Nephron (organoid): ENCODE results near the gene NODAL.
A peak's percentile ranks its signal among the peaks of the same experiment; 100 is the strongest.

ENCODE experiments used
- H3K27ac Mint-ChIP-seq, 3 experiments: 2 replicates each; pipeline ENCODE4 v1.8.0; 2020; ENCODE audit warnings: mixed read lengths in 3 of 3, mild to moderate bottlenecking in 2 of 3, moderate library complexity in 1 of 3
- H3K27me3 Mint-ChIP-seq: 2 replicates; pipeline ENCODE4 v1.8.0; 2021; ENCODE audit warnings: low read depth, mild to moderate bottlenecking, moderate library complexity, mixed read lengths
- H3K36me3 Mint-ChIP-seq: 2 replicates; pipeline ENCODE4 v1.8.0; 2020; ENCODE audit warnings: low read depth, mixed read lengths
- H3K4me1 Mint-ChIP-seq: 2 replicates; pipeline ENCODE4 v1.8.0; 2020; ENCODE audit warnings: mixed read lengths
- H3K4me3 Mint-ChIP-seq, 3 experiments: 2 replicates each; pipeline ENCODE4 v1.8.0; 2020; ENCODE audit warnings: mild to moderate bottlenecking in 3 of 3, mixed read lengths in 3 of 3, moderate library complexity in 2 of 3
- H3K9me3 Mint-ChIP-seq: 2 replicates; pipeline ENCODE4 v1.8.0; 2020; ENCODE audit warnings: mixed read lengths
- TF ChIP-seq, protein P1 (sequence below), 3 experiments: fragments of 200-600 bp; sonication (generic); IDR thresholded peaks; one replicate each; pipeline ENCODE4 v1.5.0; 2021; ENCODE audit warnings: antibody characterized with exemption in 3 of 3; ENCODE audit not compliant: unreplicated experiment in 3 of 3

Gene NODAL

DNA sequence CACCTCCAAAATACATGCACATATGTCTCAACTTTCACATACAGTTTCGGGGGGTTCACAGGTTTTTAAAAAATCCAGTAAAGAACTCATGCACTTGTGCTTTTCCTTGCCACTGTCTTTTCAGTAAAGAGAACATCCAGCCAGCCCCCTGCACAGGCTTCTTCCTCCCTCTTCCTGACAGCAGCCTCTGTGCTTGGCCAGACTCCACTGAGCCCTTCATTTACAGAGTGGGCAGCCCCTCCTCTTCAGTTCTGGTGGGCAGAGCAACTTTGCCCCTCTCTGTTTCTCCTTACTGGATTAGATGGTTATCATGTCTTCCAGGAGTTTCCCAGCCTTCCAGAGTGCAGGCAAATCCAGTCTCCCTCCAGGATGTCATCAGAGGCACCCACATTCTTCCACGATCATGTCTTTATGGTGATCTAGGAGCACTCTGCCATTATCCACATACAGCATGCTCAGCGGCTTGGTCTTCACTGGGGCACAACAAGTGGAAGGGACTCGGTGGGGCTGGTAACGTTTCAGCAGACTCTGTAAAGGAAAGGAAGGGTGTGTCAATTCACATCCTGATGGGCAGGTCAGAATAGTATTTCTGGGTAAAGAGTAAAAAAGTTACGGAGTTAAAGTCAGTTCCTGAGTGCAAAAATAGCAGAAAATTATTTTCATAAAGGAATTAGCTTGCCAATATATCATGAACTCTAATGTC, 8.8 kb downstream of the NODAL start:
- H3K9me3 Mint-ChIP-seq, result no peaks in the 10 kb centered on the region
- peaks cover 22% of the 10 kb centered on the region for H3K4me1 Mint-ChIP-seq

DNA sequence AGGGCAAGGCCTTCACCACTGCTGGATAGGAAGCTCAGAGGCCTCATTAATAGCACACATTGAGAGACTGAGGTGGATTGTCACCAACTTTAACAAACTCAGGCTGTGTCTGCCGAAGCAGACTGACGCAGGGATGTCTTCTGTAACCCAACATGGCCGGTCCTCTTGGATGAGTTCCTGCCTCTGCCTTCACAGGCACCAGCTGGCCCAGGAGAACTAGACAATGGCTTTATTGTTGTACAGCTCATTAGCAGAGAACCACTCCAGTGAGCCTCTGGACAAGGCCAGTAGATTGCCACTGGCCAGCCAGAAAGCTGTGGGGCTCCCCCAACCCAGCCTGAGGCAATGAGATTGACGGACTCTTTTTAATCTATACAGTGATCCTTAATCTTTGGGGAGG, 9.4 kb downstream of the NODAL start:
- Mint-ChIP-seq H3K27ac (peak overlapping the region in 2 of 3 experiments; percentile 20 to 52), H3K27me3 (peaks cover 7% of the 10 kb centered on the region), H3K4me3 (no peak overlapping the region), H3K9me3 (no peaks in the 10 kb centered on the region), H3K4me1 (peaks cover 23% of the 10 kb centered on the region), H3K36me3 (peaks cover 16% of the 10 kb centered on the region)
- TF ChIP-seq, protein P1, sequence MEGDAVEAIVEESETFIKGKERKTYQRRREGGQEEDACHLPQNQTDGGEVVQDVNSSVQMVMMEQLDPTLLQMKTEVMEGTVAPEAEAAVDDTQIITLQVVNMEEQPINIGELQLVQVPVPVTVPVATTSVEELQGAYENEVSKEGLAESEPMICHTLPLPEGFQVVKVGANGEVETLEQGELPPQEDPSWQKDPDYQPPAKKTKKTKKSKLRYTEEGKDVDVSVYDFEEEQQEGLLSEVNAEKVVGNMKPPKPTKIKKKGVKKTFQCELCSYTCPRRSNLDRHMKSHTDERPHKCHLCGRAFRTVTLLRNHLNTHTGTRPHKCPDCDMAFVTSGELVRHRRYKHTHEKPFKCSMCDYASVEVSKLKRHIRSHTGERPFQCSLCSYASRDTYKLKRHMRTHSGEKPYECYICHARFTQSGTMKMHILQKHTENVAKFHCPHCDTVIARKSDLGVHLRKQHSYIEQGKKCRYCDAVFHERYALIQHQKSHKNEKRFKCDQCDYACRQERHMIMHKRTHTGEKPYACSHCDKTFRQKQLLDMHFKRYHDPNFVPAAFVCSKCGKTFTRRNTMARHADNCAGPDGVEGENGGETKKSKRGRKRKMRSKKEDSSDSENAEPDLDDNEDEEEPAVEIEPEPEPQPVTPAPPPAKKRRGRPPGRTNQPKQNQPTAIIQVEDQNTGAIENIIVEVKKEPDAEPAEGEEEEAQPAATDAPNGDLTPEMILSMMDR (IDR thresholded peaks at IDR 0.05; ENCODE audit: unreplicated experiment in 3 of 3), result no peak

More for the DNA sequence above, 8.8 kb downstream of the NODAL start:
- no peak overlapping the region for H3K4me3 Mint-ChIP-seq
- H3K27me3 Mint-ChIP-seq, result peaks cover 13% of the 10 kb centered on the region
- peak overlapping the region in 1 of 3 experiments; percentile 2 for H3K27ac Mint-ChIP-seq
- TF ChIP-seq, protein P1 (IDR thresholded peaks at IDR 0.05; ENCODE audit: unreplicated experiment in 3 of 3), result no peak
- peaks cover 14% of the 10 kb centered on the region for H3K36me3 Mint-ChIP-seq

- H3K4me3 Mint-ChIP-seq, result no peak overlapping the region
- H3K36me3 Mint-ChIP-seq, result peaks cover 22% of the 10 kb centered on the region
- H3K9me3 Mint-ChIP-seq, result no peaks in the 10 kb centered on the region
- peaks cover 30% of the 10 kb centered on the region for H3K4me1 Mint-ChIP-seq
- H3K27ac Mint-ChIP-seq, result peak overlapping the region in 2 of 3 experiments; percentile 19 to 72
- TF ChIP-seq, protein P1 (IDR thresholded peaks at IDR 0.05; ENCODE audit: unreplicated experiment in 3 of 3), result peak in 1 of 3 experiments; percentile 10
- no peaks in the 10 kb centered on the region for H3K27me3 Mint-ChIP-seq
These were observed 10.7 kb downstream of the NODAL start for GRCh38 chr10:70430493-70431445.

- Mint-ChIP-seq H3K9me3 (no peaks in the 10 kb centered on the region), H3K4me3 (no peak overlapping the region)
- TF ChIP-seq, protein P1 (IDR thresholded peaks at IDR 0.05; ENCODE audit: unreplicated experiment in 3 of 3), result no peak
These were observed 14.7 kb downstream of the NODAL start for GRCh38 chr10:70426823-70427222.

GRCh38 chr10:70425096-70425495, 16.4 kb downstream of the NODAL start:
- peaks cover 38% of the 10 kb centered on the region for H3K4me1 Mint-ChIP-seq

More at GRCh38 chr10:70426823-70427222, 14.7 kb downstream of the NODAL start:
- H3K36me3 Mint-ChIP-seq, result peaks cover 56% of the 10 kb centered on the region
- H3K27ac Mint-ChIP-seq, result no peak overlapping the region
- no peaks in the 10 kb centered on the region for H3K27me3 Mint-ChIP-seq
- H3K4me1 Mint-ChIP-seq, result peaks cover 51% of the 10 kb centered on the region

More at GRCh38 chr10:70425096-70425495, 16.4 kb downstream of the NODAL start:
- H3K4me3 Mint-ChIP-seq, result no peak overlapping the region
- no peaks in the 10 kb centered on the region for H3K9me3 Mint-ChIP-seq
- H3K27me3 Mint-ChIP-seq, result no peaks in the 10 kb centered on the region
- TF ChIP-seq, protein P1 (IDR thresholded peaks at IDR 0.05; ENCODE audit: unreplicated experiment in 3 of 3), result no peak
- peaks cover 72% of the 10 kb centered on the region for H3K36me3 Mint-ChIP-seq
- no peak overlapping the region for H3K27ac Mint-ChIP-seq
